GM12878 (cell line): ENCODE measurements around the gene ARL17B. TPM values are rescaled to one million over a fixed set of nuclear protein-coding genes. Genes with fewer than 3 reads are reported as not detected.
"Not testable (repeated sequence)": the region's sequence is repeated elsewhere in the genome, so short reads cannot be mapped to it uniquely, and the experiment has no call there.

ENCODE experiments used
- ATAC-seq: fragments of 200-7000 bp; cut with Tn5 transposase; 3 replicates; pipeline ENCODE4 v1.9.1; 2020; ENCODE audit warnings: mild to moderate bottlenecking, moderate library complexity
- BruUV-seq: library from RNA; stranded (reverse); fragments of 400-500 nt; replicated peaks from 2 replicates; lab custom pipeline; 2021; lab: Mats Ljungman, UMichigan
- CTCF ChIA-PET: fragments of 300-600 bp; sonication (Branson Sonifier 250); formaldehyde crosslinking; extraction: SDS; loops from one replicate; lab custom pipeline; 2021; ENCODE audit warnings: inconsistent platforms; lab: Yijun Ruan, JAX
- POLR2A ChIA-PET: fragments of 350-600 bp; formaldehyde crosslinking; extraction: SDS; loops from one replicate; lab custom pipeline; 2021; ENCODE audit warnings: inconsistent platforms; lab: Charles Lee
- RAD21 ChIA-PET: fragments of 300-600 bp; sonication (Branson Sonifier 250); formaldehyde crosslinking; loops from one replicate; lab custom pipeline; 2023; ENCODE audit warnings: antibody characterized with exemption; ENCODE audit not compliant: unreplicated experiment; lab: Charles Lee
- SMC1A ChIA-PET: fragments of 300-600 bp; sonication (Branson Sonifier 250); formaldehyde crosslinking; loops from one replicate; lab custom pipeline; 2023; ENCODE audit not compliant: unreplicated experiment, uncharacterized antibody; lab: Charles Lee
- DNase-seq: peaks from one replicate; pipeline ENCODE4 v3.0.0-alpha.2; 2011; ENCODE audit warnings: low read depth, low spot score
- FAIRE-seq: peaks from 3 replicates; lab custom pipeline; 2011; peaks lifted over from hg19 to GRCh38; lab: Jason Lieb, UNC
- H2AFZ ChIP-seq: 2 replicates; pipeline ENCODE4 v1.6.0; 2011; ENCODE audit warnings: low read depth, low read length, control low read depth; ENCODE audit not compliant: control insufficient read depth
- H3K27ac ChIP-seq: 2 replicates; pipeline ENCODE4 v1.5.1; 2011; ENCODE audit warnings: control low read depth; ENCODE audit not compliant: control insufficient read depth, insufficient read depth
- H3K27me3 ChIP-seq, 2 experiments: replicated peaks in 1 of 2; 2 replicates each; pipeline versions ENCODE4 v1.6.0 to v1.6.1; 2011; ENCODE audit warnings: low read length in 1 of 2; ENCODE audit not compliant: control insufficient read depth in 2 of 2, insufficient read depth in 2 of 2
- H3K36me3 ChIP-seq, 2 experiments: 2 replicates each; pipeline ENCODE4 v1.5.1; 2011; ENCODE audit warnings: low read length in 1 of 2; ENCODE audit not compliant: control insufficient read depth in 2 of 2, insufficient read depth in 2 of 2
- H3K4me1 ChIP-seq: 2 replicates; pipeline ENCODE4 v1.6.1; 2011; ENCODE audit warnings: mild to moderate bottlenecking, low read length, moderate library complexity, mixed read lengths; ENCODE audit not compliant: control insufficient read depth, insufficient read depth
- H3K4me2 ChIP-seq: 2 replicates; pipeline ENCODE4 v1.6.0; 2011; ENCODE audit warnings: control low read depth; ENCODE audit not compliant: control insufficient read depth, insufficient read depth
- H3K4me3 ChIP-seq: fragments of 200-600 bp; sonication (generic); 2 replicates; pipeline ENCODE4 v1.5.1; 2016
- H3K79me2 ChIP-seq: 2 replicates; pipeline ENCODE4 v1.6.0; 2011; ENCODE audit warnings: low read length; ENCODE audit not compliant: control insufficient read depth, insufficient read depth
- H3K9ac ChIP-seq: 2 replicates; pipeline ENCODE4 v1.8.0; 2011; ENCODE audit warnings: low read length, control low read depth, mixed read lengths; ENCODE audit not compliant: control insufficient read depth, insufficient read depth
- H3K9me3 ChIP-seq: replicated peaks from 3 replicates; pipeline ENCODE4 v1.5.1; 2011; ENCODE audit warnings: mild to moderate bottlenecking, low read length; ENCODE audit not compliant: control insufficient read depth, insufficient read depth
- H4K20me1 ChIP-seq: 2 replicates; pipeline ENCODE4 v1.6.0; 2011; ENCODE audit not compliant: control insufficient read depth, insufficient read depth
- WGBS: methylation state at CpG from one replicate; pipeline ENCODE4 v1.1.6; 2016; ENCODE audit warnings: low lambda C conversion rate; ENCODE audit not compliant: insufficient replicate concordance, insufficient coverage; ENCODE audit errors: missing lambda C conversion rate; 5-methylcytosine and 5-hydroxymethylcytosine counted together
- in situ Hi-C: fragments of 300-500 bp; cut with MboI; formaldehyde crosslinking; loops from 9 replicates; pipeline ENCODE4 v1.14.3; 2018; ENCODE audit warnings: mixed read lengths
- intact Hi-C: fragments of 100-400 bp; cut with micrococcal nuclease; formaldehyde crosslinking; loops from one replicate; pipeline ENCODE4 v1.14.2; 2022; ENCODE audit not compliant: unreplicated experiment
- polyA plus RNA-seq, 11 experiments: library from polyadenylated mRNA; depleted of rRNA in 4 of 11; unstranded in 6 of 11; stranded (reverse) in 5 of 11; fragments of >200 nt; fragmentation: Nextera tagmentation in 4 of 11; fragmentation: Illumina TruSeq in 1 of 11; extraction: Ambion mirVana in 4 of 11; extraction: Trizol in 1 of 11; gene quantifications; 1 replicate in 1 of 11; 2 replicates in 10 of 11; pipeline versions ENCODE4 v1.2.1 to v1.2.3, GENCODE V29; 2011 to 2016; ENCODE audit warnings: inconsistent platforms in 2 of 11, missing spikeins in 2 of 11, low read depth in 1 of 11
- total RNA-seq, 4 experiments: library from RNA; depleted of rRNA in 3 of 4; stranded (reverse); fragments of >200 nt in 3 of 4; fragmentation: Illumina TruSeq in 1 of 4; extraction: Trizol in 1 of 4; gene quantifications; 2 replicates each; pipeline versions ENCODE4 v1.2.1 to v1.2.3, GENCODE V29; 2013 to 2021

The ARL17B gene
- total and polyA plus RNA-seq, 10 of the 15 experiments (the other 5 are each of a cell fraction or from before 2014, with no cell fraction given) = 6.0 to 25.1 (median 14.2) TPM

DNA sequence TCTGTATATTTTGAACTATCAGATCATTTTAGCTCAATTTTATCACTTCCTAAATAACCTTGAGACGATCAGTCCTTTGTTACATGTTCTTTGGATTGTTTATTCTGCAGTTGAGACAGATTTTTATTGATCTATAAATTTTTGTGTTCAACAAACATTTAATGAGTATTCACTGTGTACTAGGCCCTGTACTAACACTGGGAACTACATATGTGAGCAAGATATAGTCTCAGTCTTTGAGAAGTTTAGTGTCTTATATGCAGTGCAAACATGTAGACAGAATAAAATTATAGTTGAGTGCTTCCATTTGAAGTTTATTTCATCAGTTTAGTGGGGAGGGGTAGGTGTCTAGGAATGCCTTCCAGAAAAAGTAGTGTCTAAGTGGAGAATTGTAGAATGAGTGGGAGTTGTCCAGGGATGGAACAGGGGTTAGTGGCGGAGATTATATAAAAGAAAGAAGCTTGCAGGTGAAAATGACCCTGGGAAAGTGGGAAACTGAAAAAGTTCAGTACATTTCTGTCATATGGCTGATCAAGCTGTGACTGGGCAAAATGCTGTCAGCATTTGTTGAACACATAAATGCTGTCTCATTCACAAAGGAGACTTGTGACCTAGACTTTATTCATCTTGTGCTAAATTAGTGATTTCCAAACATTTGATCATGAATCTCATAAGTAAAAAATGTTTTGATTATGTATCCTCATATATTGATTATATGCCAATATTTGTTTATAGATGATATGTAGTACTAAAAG, 39.6 kb upstream of the ARL17B start:
- H4K20me1 ChIP-seq, DNase-seq, H3K4me1 ChIP-seq, H3K79me2 ChIP-seq, H3K9ac ChIP-seq, H3K27ac ChIP-seq, intact Hi-C loops, FAIRE-seq, H2AFZ ChIP-seq, H3K4me3 ChIP-seq, H3K36me3 ChIP-seq, BruUV-seq, CTCF ChIA-PET, H3K4me2 ChIP-seq, POLR2A ChIA-PET, H3K9me3 ChIP-seq, SMC1A ChIA-PET, RAD21 ChIA-PET, ATAC-seq, H3K27me3 ChIP-seq, in situ Hi-C loops: not testable (repeated sequence)
- WGBS = no CpG with 5 or more reads among the region's 2 CpGs

DNA sequence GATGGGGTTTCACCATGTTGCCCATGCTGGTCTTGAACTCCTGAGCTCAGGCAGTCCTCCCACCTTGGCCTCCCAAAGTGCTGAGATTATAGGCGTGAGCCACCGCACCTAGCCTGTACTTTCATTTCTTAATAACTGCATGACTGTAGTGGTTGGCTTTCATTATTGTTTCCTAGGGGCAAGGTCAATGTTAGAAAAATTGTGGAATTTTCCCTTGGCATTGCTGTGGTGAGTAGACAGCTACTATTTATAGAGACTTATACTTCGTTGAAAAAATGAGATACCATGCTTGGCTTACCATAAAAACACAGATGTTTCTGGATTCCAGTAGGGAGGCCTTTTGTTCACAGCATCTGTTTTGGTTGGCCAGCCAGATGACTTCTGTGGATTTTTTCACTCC, 39.0 kb upstream of the ARL17B start:
- H3K27ac ChIP-seq, H3K4me3 ChIP-seq, H3K4me2 ChIP-seq, RAD21 ChIA-PET, H2AFZ ChIP-seq, DNase-seq, SMC1A ChIA-PET, in situ Hi-C loops, FAIRE-seq, H3K9ac ChIP-seq, intact Hi-C loops, ATAC-seq, H3K79me2 ChIP-seq, H3K27me3 ChIP-seq, H3K9me3 ChIP-seq, H4K20me1 ChIP-seq, BruUV-seq, H3K36me3 ChIP-seq, CTCF ChIA-PET, H3K4me1 ChIP-seq, POLR2A ChIA-PET: not testable (repeated sequence)
- no CpG with 5 or more reads among the region's 3 CpGs for WGBS

DNA sequence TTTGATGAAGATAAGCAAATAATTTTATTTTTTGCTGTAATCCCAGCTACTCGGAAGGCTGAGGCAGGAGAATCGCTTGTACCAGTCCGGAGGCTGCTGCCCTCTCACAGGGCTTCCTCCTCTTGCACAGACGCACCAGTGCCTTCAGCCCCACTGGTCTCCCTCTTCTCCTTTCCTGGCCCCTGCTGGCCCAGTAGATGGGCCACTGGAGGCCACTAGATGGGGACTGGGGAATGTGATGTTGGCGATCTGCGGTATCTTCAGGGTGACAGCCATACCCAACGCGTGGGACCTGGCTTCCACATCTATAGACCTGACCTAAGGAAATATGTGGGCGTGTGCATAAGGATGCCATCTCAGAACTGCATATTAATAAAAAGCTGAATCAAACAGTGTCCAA, 38.4 kb upstream of the ARL17B start:
- H3K79me2 ChIP-seq, H3K9ac ChIP-seq, H3K27ac ChIP-seq, H4K20me1 ChIP-seq, RAD21 ChIA-PET, intact Hi-C loops, ATAC-seq, in situ Hi-C loops, SMC1A ChIA-PET, POLR2A ChIA-PET, BruUV-seq, H3K27me3 ChIP-seq, CTCF ChIA-PET, H3K9me3 ChIP-seq, H3K4me2 ChIP-seq, H3K36me3 ChIP-seq, FAIRE-seq, H3K4me3 ChIP-seq, H3K4me1 ChIP-seq, DNase-seq, H2AFZ ChIP-seq: not testable (repeated sequence)
- WGBS = no CpG with 5 or more reads among the region's 9 CpGs

DNA sequence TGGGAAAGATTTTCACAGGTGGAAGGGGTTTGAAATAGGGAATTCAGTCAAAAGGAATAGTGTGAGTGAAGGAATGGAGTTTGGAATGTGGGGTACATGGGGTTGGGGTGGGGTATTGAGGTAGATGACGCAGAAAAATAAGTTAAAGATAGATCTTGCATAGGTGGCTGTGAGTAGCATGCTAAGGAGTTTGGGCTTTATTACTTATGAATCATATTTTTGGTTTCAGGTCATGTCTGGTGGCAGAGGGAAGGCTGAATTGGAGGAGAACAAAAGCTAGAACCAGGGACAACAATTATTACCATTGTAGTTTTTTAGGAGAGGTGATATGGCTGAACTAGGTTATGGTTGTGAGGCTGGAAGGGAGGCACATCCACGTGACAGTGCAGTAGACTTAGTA, 34.7 kb upstream of the ARL17B start:
- WGBS = no CpG with 5 or more reads among the region's 2 CpGs
- H3K79me2 ChIP-seq, H3K36me3 ChIP-seq, POLR2A ChIA-PET, BruUV-seq, H4K20me1 ChIP-seq, in situ Hi-C loops, H3K27ac ChIP-seq, H3K27me3 ChIP-seq, H3K4me2 ChIP-seq, H2AFZ ChIP-seq, DNase-seq, SMC1A ChIA-PET, H3K4me1 ChIP-seq, ATAC-seq, H3K4me3 ChIP-seq, RAD21 ChIA-PET, H3K9ac ChIP-seq, intact Hi-C loops, CTCF ChIA-PET, H3K9me3 ChIP-seq: not testable (repeated sequence)
- peak; percentile 86 for FAIRE-seq
